Measurements from ENCODE around the gene RBBP5. TPM values are rescaled to one million over a fixed set of nuclear protein-coding genes. Genes with fewer than 3 reads are reported as not detected.

The RBBP5 gene
- total RNA-seq, 2 donors from 2014 or later: 15.0 to 15.1 TPM

- 71% methylated on average over 13 of the region's 13 CpGs for WGBS
- intact Hi-C loops (cut with DNase I): loop anchor here (10.0 kb wide), 1 partner anchor 261 kb away; no protein-coding TSS in a partner anchor
- H3K27me3 ChIP-seq (replicated peaks; ENCODE audit: insufficient read depth): no peaks in the 10 kb centered on the region
These were observed 55.5 kb downstream of the RBBP5 start for GRCh38 chr1:205066141-205066818.

GRCh38 chr1:205065666-205066065 lies 56.1 kb downstream of the RBBP5 start:
- Histone ChIP-seq H3K27ac (no peak overlapping the region), H3K4me1 (replicated peaks) (no peaks in the 10 kb centered on the region), H3K4me3 (no peak overlapping the region), H3K36me3 (no peaks in the 10 kb centered on the region), H3K9me3 (no peaks in the 10 kb centered on the region), H3K27me3 (replicated peaks; ENCODE audit: insufficient read depth) (no peaks in the 10 kb centered on the region)
- intact Hi-C loops (cut with DNase I): loop anchor here (10.0 kb wide), 1 partner anchor 261 kb away; no protein-coding TSS in a partner anchor
- DNase-seq (ENCODE audit: low spot score): no peak
- 93% methylated on average over 9 of the region's 14 CpGs for WGBS
- no peak for TF ChIP-seq POLR2A (IDR thresholded peaks at IDR 0.05)
- TF ChIP-seq POLR2AphosphoS5 (IDR thresholded peaks at IDR 0.05): no peak
- no peak for TF ChIP-seq CTCF (IDR thresholded peaks at IDR 0.05)

More at GRCh38 chr1:205066141-205066818, 55.5 kb downstream of the RBBP5 start:
- TF ChIP-seq CTCF (IDR thresholded peaks at IDR 0.05) (no peak), POLR2AphosphoS5 (IDR thresholded peaks at IDR 0.05) (no peak), POLR2A (IDR thresholded peaks at IDR 0.05) (no peak)
- Histone ChIP-seq H3K4me3 (no peak overlapping the region), H3K36me3 (no peaks in the 10 kb centered on the region), H3K27ac (no peak overlapping the region), H3K9me3 (no peaks in the 10 kb centered on the region), H3K4me1 (replicated peaks) (no peaks in the 10 kb centered on the region)
- no peak for DNase-seq (ENCODE audit: low spot score)

GRCh38 chr1:205064741-205065316 lies 56.9 kb downstream of the RBBP5 start:
- 91% methylated on average over 7 of the region's 9 CpGs for WGBS
- TF ChIP-seq POLR2A (IDR thresholded peaks at IDR 0.05): no peak
- no peak for TF ChIP-seq CTCF (IDR thresholded peaks at IDR 0.05)
- no peak for TF ChIP-seq POLR2AphosphoS5 (IDR thresholded peaks at IDR 0.05)
- Histone ChIP-seq H3K27me3 (replicated peaks; ENCODE audit: insufficient read depth) (no peaks in the 10 kb centered on the region), H3K9me3 (no peaks in the 10 kb centered on the region), H3K4me3 (no peak overlapping the region), H3K36me3 (no peaks in the 10 kb centered on the region), H3K27ac (no peak overlapping the region), H3K4me1 (replicated peaks) (no peaks in the 10 kb centered on the region)
- intact Hi-C loops (cut with DNase I): loop anchor here (10.0 kb wide), 1 partner anchor 260 kb away; no protein-coding TSS in a partner anchor
- DNase-seq (ENCODE audit: low spot score): no peak

GRCh38 chr1:205064301-205064700 lies 57.5 kb downstream of the RBBP5 start:
- no peak for DNase-seq (ENCODE audit: low spot score)
- Histone ChIP-seq H3K4me3 (no peak overlapping the region), H3K9me3 (no peaks in the 10 kb centered on the region), H3K27me3 (replicated peaks; ENCODE audit: insufficient read depth) (no peaks in the 10 kb centered on the region), H3K4me1 (replicated peaks) (no peaks in the 10 kb centered on the region), H3K36me3 (no peaks in the 10 kb centered on the region), H3K27ac (no peak overlapping the region)
- WGBS: 75% methylated on average over 11 of the region's 11 CpGs
- intact Hi-C loops (cut with DNase I): loop anchor here (10.0 kb wide), 1 partner anchor 260 kb away; no protein-coding TSS in a partner anchor
- no peak for TF ChIP-seq POLR2A (IDR thresholded peaks at IDR 0.05)

- H3K36me3 ChIP-seq: no peaks in the 10 kb centered on the region
- no peaks in the 10 kb centered on the region for H3K4me1 ChIP-seq (replicated peaks)
- TF ChIP-seq CTCF (IDR thresholded peaks at IDR 0.05) (no peak), POLR2A (IDR thresholded peaks at IDR 0.05) (no peak), POLR2AphosphoS5 (IDR thresholded peaks at IDR 0.05) (no peak)
- no peak overlapping the region for H3K4me3 ChIP-seq
- H3K27ac ChIP-seq: no peak overlapping the region
- H3K9me3 ChIP-seq: no peaks in the 10 kb centered on the region
- no peaks in the 10 kb centered on the region for H3K27me3 ChIP-seq (replicated peaks; ENCODE audit: insufficient read depth)
- DNase-seq (ENCODE audit: low spot score): no peak
- 91% methylated on average over 3 of the region's 3 CpGs for WGBS
- intact Hi-C loops (cut with DNase I): loop anchor here (2.0 to 10.0 kb wide), 2 partner anchors 74 to 258 kb away; no protein-coding TSS in a partner anchor
These were observed 58.9 kb downstream of the RBBP5 start for GRCh38 chr1:205062895-205063294.

Measured in prostate gland (tissue), 2 donors.